ENCODE results near the gene CPNE2.

CPNE2 gene

GRCh38 chr16:57110937-57111336, 18.6 kb downstream of the CPNE2 start:
- no peaks in the 10 kb centered on the region for H3K9me2 ChIP-seq (ENCODE audit: low read depth, low read length)
- no peak overlapping the region for H3K27ac ChIP-seq (ENCODE audit: low read depth, low read length, poor library complexity, severe bottlenecking)
- H3K4me2 ChIP-seq (ENCODE audit: low read length) = no peak overlapping the region
- H3K27me3 ChIP-seq (ENCODE audit: insufficient read depth, low read length) = 0 out of 2 replicates have a peak, but pooled peaks cover 7% of the 10 kb centered on the region
- no peaks in the 10 kb centered on the region for H3K36me3 ChIP-seq (ENCODE audit: insufficient read depth, low read length)
- H2AFZ ChIP-seq (ENCODE audit: low read length) = no peak overlapping the region
- H3K4me1 ChIP-seq (ENCODE audit: insufficient read depth, low read length, severe bottlenecking) = no peaks in the 10 kb centered on the region
- H3K79me2 ChIP-seq (ENCODE audit: insufficient read depth, low read length) = no peaks in the 10 kb centered on the region
- TF ChIP-seq EZH2 (IDR thresholded peaks at IDR 0.05; ENCODE audit: borderline replicate concordance, low read length) (no peak), CTCF (IDR thresholded peaks at IDR 0.05; ENCODE audit: low read length) (no peak)
- no peaks in the 10 kb centered on the region for H3K9me3 ChIP-seq (ENCODE audit: low read length)
- H3K4me3 ChIP-seq (ENCODE audit: low read depth, low read length, poor library complexity, severe bottlenecking) = no peak overlapping the region
- no peak overlapping the region for H3K9ac ChIP-seq (ENCODE audit: low read length)
- no peaks in the 10 kb centered on the region for H3F3A ChIP-seq (ENCODE audit: insufficient read depth, low read length)
- no peaks in the 10 kb centered on the region for H4K20me1 ChIP-seq (ENCODE audit: insufficient read depth, low read length)

GRCh38 chr16:57111420-57111819, 19.0 kb downstream of the CPNE2 start:
- Histone ChIP-seq H2AFZ (ENCODE audit: low read length) (no peak overlapping the region), H3F3A (ENCODE audit: insufficient read depth, low read length) (no peaks in the 10 kb centered on the region), H3K9me3 (ENCODE audit: low read length) (no peaks in the 10 kb centered on the region), H3K79me2 (ENCODE audit: insufficient read depth, low read length) (no peaks in the 10 kb centered on the region), H3K4me2 (ENCODE audit: low read length) (no peak overlapping the region), H3K27me3 (ENCODE audit: insufficient read depth, low read length) (0 out of 2 replicates have a peak, but pooled peaks cover 7% of the 10 kb centered on the region), H3K9me2 (ENCODE audit: low read depth, low read length) (no peaks in the 10 kb centered on the region), H3K9ac (ENCODE audit: low read length) (no peak overlapping the region), H3K4me1 (ENCODE audit: insufficient read depth, low read length, severe bottlenecking) (no peaks in the 10 kb centered on the region), H4K20me1 (ENCODE audit: insufficient read depth, low read length) (no peaks in the 10 kb centered on the region), H3K36me3 (ENCODE audit: insufficient read depth, low read length) (no peaks in the 10 kb centered on the region), H3K4me3 (ENCODE audit: low read depth, low read length, poor library complexity, severe bottlenecking) (no peak overlapping the region), H3K27ac (ENCODE audit: low read depth, low read length, poor library complexity, severe bottlenecking) (no peak overlapping the region)
- TF ChIP-seq CTCF (IDR thresholded peaks at IDR 0.05; ENCODE audit: low read length) (no peak), EZH2 (IDR thresholded peaks at IDR 0.05; ENCODE audit: borderline replicate concordance, low read length) (no peak)

GRCh38 chr16:57112403-57113041, 20.1 kb downstream of the CPNE2 start:
- H4K20me1 ChIP-seq (ENCODE audit: insufficient read depth, low read length) = no peaks in the 10 kb centered on the region
- H3K9me3 ChIP-seq (ENCODE audit: low read length) = no peaks in the 10 kb centered on the region
- H2AFZ ChIP-seq (ENCODE audit: low read length) = no peak overlapping the region
- no peaks in the 10 kb centered on the region for H3K36me3 ChIP-seq (ENCODE audit: insufficient read depth, low read length)
- 0 out of 2 replicates have a peak, but pooled peaks cover 7% of the 10 kb centered on the region for H3K27me3 ChIP-seq (ENCODE audit: insufficient read depth, low read length)
- H3K4me3 ChIP-seq (ENCODE audit: low read depth, low read length, poor library complexity, severe bottlenecking) = no peak overlapping the region
- H3K79me2 ChIP-seq (ENCODE audit: insufficient read depth, low read length) = no peaks in the 10 kb centered on the region
- no peaks in the 10 kb centered on the region for H3K9me2 ChIP-seq (ENCODE audit: low read depth, low read length)
- no peak overlapping the region for H3K4me2 ChIP-seq (ENCODE audit: low read length)
- no peaks in the 10 kb centered on the region for H3K4me1 ChIP-seq (ENCODE audit: insufficient read depth, low read length, severe bottlenecking)
- H3F3A ChIP-seq (ENCODE audit: insufficient read depth, low read length) = no peaks in the 10 kb centered on the region
- H3K9ac ChIP-seq (ENCODE audit: low read length) = no peak overlapping the region
- H3K27ac ChIP-seq (ENCODE audit: low read depth, low read length, poor library complexity, severe bottlenecking) = no peak overlapping the region
- TF ChIP-seq EZH2 (IDR thresholded peaks at IDR 0.05; ENCODE audit: borderline replicate concordance, low read length) (no peak), CTCF (IDR thresholded peaks at IDR 0.05; ENCODE audit: low read length) (no peak)

All from OCI-LY1 (cell line).